Cerebellar nuclear complex (tissue), 1 donor: ENCODE results near the gene CXCL1.

ENCODE experiments used
- DNase-seq, 2 experiments: peaks; one replicate each; lab custom pipeline; 2025; lab: John Stamatoyannopoulos, UW

CXCL1 gene

GRCh38 chr4:73852771-73853170 is 16.4 kb upstream of the CXCL1 start:
- DNase-seq, result no peak

- DNase-seq, result no peak
These were observed 15.9 kb upstream of the CXCL1 start, which contains the start of gene PF4V1 for GRCh38 chr4:73853246-73853704. PF4V1 (plus strand) TSS chr4:73853296; CDS start chr4:73853363, 67 bp downstream.

DNA sequence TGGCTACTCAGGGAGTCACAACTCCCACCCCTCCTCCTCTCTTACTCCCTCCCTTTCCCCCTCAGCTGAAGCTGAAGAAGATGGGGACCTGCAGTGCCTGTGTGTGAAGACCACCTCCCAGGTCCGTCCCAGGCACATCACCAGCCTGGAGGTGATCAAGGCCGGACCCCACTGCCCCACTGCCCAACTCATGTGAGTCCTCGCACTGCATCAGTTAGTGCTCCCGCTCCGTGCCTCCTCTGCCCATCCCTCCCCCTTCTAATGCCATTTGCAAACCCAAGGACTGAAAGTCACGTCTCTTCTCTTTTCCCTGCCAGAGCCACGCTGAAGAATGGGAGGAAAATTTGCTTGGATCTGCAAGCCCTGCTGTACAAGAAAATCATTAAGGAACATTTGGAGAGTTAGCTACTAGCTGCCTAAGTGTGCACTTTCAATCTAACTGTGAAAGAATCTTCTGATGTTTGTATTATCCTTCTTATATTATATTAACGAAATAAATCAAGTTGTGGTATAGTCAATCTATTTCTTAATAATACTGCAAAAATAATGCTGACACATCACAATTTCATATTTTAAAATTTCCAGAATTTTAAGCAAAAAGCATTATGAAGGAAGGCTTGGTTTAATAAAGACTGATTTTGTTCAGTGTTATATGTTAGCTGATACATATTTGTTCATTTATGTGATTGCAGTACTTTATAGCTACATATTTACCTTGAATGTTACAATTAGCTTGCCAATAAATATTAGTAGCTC is 15.3 kb upstream of the CXCL1 start:
- no peak for DNase-seq

- DNase-seq, result no peak
These were observed 13.8 kb upstream of the CXCL1 start for GRCh38 chr4:73855406-73855805.

DNA sequence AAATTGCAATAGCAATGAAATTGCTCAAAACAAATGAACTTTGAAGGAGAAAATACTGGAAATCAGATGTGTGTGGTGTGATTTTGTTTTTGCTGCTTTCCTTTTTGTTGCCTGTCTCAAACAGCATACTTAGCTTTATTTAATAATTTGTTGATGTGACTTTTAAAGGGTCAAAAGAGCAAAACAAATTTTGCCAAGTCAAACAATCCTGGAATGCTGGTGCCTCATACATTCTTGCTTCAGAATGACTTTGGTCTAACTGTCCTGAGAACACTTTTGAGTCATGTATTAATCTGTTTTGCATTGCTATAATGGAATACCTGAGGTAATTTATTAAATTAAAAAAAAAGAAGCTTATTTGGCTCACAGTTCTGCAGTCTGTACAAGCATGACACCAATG is 12.7 kb upstream of the CXCL1 start:
- DNase-seq, result no peak

GRCh38 chr4:73859614-73860088 is 9.5 kb upstream of the CXCL1 start:
- no peak for DNase-seq

DNA sequence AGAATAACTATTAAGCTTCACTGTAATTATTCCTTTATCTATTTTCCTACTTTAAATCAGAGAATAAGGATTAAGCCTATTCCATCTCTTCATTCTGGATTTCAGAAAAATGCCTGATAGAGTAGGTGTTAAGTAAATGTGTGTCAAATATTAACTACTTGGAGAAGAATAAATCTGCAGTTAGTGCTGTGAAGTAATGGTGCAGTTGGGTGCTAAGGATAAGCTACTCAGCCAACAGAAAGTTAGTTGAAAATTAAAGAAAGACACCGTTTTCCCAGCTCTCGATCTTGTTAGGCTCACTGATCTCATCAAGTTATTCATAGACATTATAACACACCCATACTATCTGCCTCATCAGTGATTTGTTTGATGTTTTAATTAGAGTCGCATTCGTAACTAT is 9.0 kb upstream of the CXCL1 start:
- no peak for DNase-seq

DNA sequence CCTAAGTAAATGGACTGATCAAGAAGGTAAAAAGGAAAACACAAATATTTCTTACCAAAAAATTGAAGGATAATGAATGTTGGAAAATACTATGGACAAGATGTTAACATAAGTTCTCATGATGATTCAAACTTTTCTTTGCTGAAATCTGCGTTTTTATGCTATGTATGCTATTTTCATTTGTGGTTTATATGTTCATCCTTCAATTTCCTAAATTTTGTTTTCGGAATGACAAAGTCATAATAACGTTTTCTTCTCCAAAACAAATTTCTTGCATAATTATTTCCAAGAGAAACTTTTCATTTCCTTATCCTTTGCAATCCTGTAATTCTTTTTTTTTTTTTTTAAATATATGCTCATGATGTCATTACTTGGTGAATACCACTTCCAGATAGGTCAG is 8.3 kb upstream of the CXCL1 start:
- no peak for DNase-seq

GRCh38 chr4:73862322-73862721 is 6.9 kb upstream of the CXCL1 start:
- DNase-seq, result no peak

DNA sequence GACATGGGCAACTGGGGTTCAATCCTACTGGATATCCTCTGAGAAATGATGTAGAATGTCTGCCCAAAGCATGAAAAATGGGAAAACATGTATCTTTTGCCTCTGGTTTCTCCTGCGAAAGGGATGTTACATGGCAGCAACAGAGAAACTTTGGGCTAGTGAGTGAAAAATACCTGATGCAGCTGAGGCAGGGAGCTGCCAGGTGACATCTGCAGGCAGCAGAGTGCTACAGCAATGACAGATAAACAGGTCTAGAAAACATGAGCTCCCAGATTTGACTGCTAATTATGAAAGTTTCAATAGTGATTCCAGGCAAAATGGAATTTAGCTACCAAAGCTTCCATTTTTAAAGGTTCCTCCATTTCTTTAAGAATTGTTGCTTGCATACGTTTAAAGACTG is 4.8 kb upstream of the CXCL1 start:
- DNase-seq, result no peak

GRCh38 chr4:73864961-73865360 is 4.2 kb upstream of the CXCL1 start:
- DNase-seq, result no peak

DNA sequence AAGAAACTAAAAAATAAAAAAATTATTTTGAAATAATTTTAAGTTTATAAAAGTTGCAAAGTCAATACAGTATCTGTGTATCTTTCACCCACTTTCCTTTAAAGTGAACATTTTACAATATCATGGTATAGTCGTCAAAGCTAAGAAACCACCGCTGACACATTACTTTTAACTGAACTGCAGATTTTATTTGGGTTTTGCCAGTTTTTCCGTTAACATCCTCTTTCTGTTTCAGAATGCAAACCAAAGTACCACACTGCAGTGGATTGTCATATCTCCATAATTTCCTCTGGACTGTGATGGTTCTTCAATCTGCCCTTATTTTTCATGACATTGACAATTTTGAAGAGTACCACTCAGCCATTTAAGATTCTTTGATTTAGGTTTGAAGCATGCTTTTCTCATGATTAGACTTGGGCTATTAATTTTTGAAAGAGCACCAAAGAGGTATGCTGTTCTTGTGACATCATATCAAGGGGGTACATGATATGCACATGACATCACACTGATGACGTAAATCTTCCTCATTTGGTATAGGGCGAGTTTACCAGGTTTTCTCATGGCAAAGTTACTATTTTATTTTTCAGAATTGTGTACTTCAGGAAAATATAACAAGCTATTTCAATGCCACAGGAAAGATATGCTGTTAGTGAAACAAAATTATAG is 3.6 kb upstream of the CXCL1 start:
- no peak for DNase-seq

DNA sequence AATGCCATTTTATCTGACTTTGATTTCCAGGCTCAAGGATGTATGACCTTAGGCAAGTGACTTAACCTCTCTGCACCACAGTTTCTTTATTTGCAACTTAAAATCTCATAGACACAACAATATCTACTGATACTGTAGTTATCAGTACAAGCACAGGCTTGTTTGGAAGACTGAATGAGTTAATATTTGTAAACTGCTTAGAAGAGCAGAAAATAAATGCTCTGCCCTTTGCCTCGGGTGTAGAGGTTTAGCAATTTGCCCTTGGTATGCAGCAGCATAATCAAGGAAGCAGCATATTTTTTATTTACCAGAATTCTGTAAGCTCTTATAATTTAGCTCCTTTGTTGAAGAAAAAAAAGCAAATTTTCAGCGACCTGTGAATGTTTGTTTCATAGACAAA is 2.9 kb upstream of the CXCL1 start:
- DNase-seq, result no peak

GRCh38 chr4:73867783-73868182 is 1.4 kb upstream of the CXCL1 start:
- no peak for DNase-seq

- no peak for DNase-seq
These were observed 725 bp upstream of the CXCL1 start for GRCh38 chr4:73868206-73869129.

- no peak for DNase-seq
These were observed 1.1 kb downstream of the CXCL1 start for GRCh38 chr4:73870260-73870659.

DNA sequence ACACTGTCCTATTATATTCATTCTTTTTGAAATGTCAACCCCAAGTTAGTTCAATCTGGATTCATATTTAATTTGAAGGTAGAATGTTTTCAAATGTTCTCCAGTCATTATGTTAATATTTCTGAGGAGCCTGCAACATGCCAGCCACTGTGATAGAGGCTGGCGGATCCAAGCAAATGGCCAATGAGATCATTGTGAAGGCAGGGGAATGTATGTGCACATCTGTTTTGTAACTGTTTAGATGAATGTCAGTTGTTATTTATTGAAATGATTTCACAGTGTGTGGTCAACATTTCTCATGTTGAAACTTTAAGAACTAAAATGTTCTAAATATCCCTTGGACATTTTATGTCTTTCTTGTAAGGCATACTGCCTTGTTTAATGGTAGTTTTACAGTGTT is 1.6 kb downstream of the CXCL1 start:
- DNase-seq, result no peak

- DNase-seq, result no peak
These were observed 2.5 kb downstream of the CXCL1 start for GRCh38 chr4:73871511-73872310.

- DNase-seq, result no peak
These were observed 3.3 kb downstream of the CXCL1 start for GRCh38 chr4:73872316-73873108.

DNA sequence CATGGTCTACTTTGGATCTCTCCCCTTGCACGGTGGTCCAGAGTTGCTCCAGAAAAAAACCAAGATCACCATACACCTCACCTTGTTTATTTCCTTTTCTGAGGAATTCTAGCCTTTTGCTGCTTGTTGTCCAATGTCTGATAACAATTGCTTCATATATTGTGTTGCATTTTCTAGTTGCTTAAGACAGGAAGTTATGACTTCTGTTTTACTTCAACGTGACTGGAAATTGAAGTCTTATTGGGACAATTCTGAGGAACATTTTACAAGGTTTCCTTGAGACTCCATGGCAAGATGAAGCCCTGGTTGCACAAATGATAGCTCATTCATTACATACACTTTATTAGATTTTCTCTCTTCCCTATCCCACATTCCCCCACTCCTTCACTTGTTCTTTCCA is 5.2 kb downstream of the CXCL1 start:
- no peak for DNase-seq

DNA sequence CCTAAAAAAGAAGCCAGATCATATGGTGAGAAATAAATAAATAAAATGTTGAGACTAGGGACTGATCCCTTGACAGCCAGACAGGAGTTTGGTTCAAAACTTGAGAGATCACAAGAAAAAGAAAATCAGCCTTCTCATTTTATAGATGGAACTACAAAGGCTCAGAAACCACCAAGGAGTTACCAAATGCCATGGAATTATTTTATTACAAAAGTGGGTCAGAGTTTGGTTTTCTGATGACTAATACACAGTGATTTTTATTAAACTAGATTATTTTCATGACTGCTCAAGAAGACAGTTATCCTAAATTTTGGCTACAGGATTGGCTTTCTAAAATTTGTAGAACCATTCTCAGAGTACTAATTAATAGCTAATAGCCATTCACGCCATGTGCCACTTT is 6.2 kb downstream of the CXCL1 start:
- no peak for DNase-seq
